B cell (primary cell): ENCODE measurements around the gene KRTAP27-1. TPM values are rescaled to one million over a fixed set of nuclear protein-coding genes. Genes with fewer than 3 reads are reported as not detected.

Experiments used
- ATAC-seq: fragments of 200-7000 bp; cut with Tn5 transposase; one replicate; pipeline ENCODE4 v1.10.0; 2021; ENCODE audit warnings: low read depth, mild to moderate bottlenecking, moderate number of reproducible peaks, moderate library complexity
- CTCF ChIA-PET: fragments of 350-600 bp; sonication (Branson Sonifier 250); formaldehyde crosslinking; loops from one replicate; lab custom pipeline; 2021; ENCODE audit warnings: antibody characterized with exemption, inconsistent platforms; lab: Charles Lee
- POLR2A ChIA-PET: fragments of 350-600 bp; sonication (Branson Sonifier 250); formaldehyde crosslinking; loops from one replicate; lab custom pipeline; 2021; ENCODE audit warnings: antibody characterized with exemption; lab: Charles Lee
- DNase-seq: peaks from one replicate; pipeline ENCODE4 v3.0.0; 2013
- H2AFZ ChIP-seq: 2 replicates; pipeline ENCODE4 v1.6.1; 2012; ENCODE audit warnings: mild to moderate bottlenecking, low read depth, low read length; ENCODE audit not compliant: insufficient read depth, poor library complexity, severe bottlenecking
- H3K27ac ChIP-seq, 2 donors: 1 replicate in 1 of 2; 2 replicates in 1 of 2; pipeline ENCODE4 v1.5.1; 2012 to 2013; ENCODE audit warnings: low read length in 2 of 2, mild to moderate bottlenecking in 2 of 2, moderate library complexity in 1 of 2
- H3K27me3 ChIP-seq, 4 experiments: fragments of 200-600 bp in 1 of 4; sonication (generic) in 1 of 4; replicated peaks in 1 of 4; 1 replicate in 2 of 4; 2 replicates in 2 of 4; pipeline versions ENCODE4 v1.6.1 to v1.7.0; 2013 to 2016; ENCODE audit warnings: low read length in 3 of 4, mild to moderate bottlenecking in 2 of 4, mixed read lengths in 1 of 4, moderate library complexity in 1 of 4; ENCODE audit not compliant: insufficient read depth in 4 of 4, control insufficient read depth in 3 of 4; ENCODE audit errors: control extremely low read depth in 1 of 4
- H3K36me3 ChIP-seq, 2 experiments: replicated peaks in 1 of 2; 1 replicate in 1 of 2; 2 replicates in 1 of 2; pipeline versions ENCODE4 v1.6.1 to v1.7.1; 2013; ENCODE audit warnings: low read length in 1 of 2; ENCODE audit not compliant: insufficient read depth in 2 of 2, control insufficient read depth in 1 of 2; ENCODE audit errors: control extremely low read depth in 1 of 2, extremely low read depth in 1 of 2
- H3K4me1 ChIP-seq, 2 donors: fragments of 200-600 bp in 1 of 2; sonication (generic) in 1 of 2; 1 replicate in 1 of 2; 2 replicates in 1 of 2; pipeline versions ENCODE4 v1.5.1 to v1.6.1; 2013 to 2017; ENCODE audit warnings: low read length in 2 of 2; ENCODE audit not compliant: control insufficient read depth in 2 of 2, insufficient read depth in 2 of 2
- H3K4me2 ChIP-seq: replicated peaks from 2 replicates; pipeline ENCODE3; 2012; ENCODE audit warnings: mild to moderate bottlenecking, low read depth, low read length; ENCODE audit not compliant: poor library complexity, severe bottlenecking
- H3K4me3 ChIP-seq, 5 experiments: fragments of 200-600 bp in 1 of 5; sonication (generic) in 1 of 5; 1 replicate in 3 of 5; 2 replicates in 2 of 5; pipeline versions ENCODE4 v1.5.1 to v1.7.0; 2011 to 2016; ENCODE audit warnings: low read length in 4 of 5, mild to moderate bottlenecking in 4 of 5, low read depth in 2 of 5, control low read depth in 1 of 5, moderate library complexity in 1 of 5; ENCODE audit not compliant: insufficient read depth in 1 of 5; ENCODE audit errors: control extremely low read depth in 1 of 5, extremely low read depth in 1 of 5
- H3K79me2 ChIP-seq: fragments of 200-600 bp; sonication (generic); one replicate; pipeline ENCODE4 v1.6.0; 2016; ENCODE audit warnings: low read length; ENCODE audit not compliant: control insufficient read depth, insufficient read depth
- H3K9ac ChIP-seq: fragments of 200-600 bp; sonication (generic); 2 replicates; pipeline ENCODE4 v1.6.1; 2017; ENCODE audit warnings: mild to moderate bottlenecking, low read length, moderate library complexity
- H3K9me3 ChIP-seq, 3 donors: one replicate each; pipeline versions ENCODE4 v1.6.1 to v1.7.1; 2013; ENCODE audit warnings: low read length in 2 of 3; ENCODE audit not compliant: control insufficient read depth in 2 of 3, insufficient read depth in 1 of 3; ENCODE audit errors: control extremely low read depth in 1 of 3
- H4K20me1 ChIP-seq: 2 replicates; pipeline ENCODE4 v1.6.0; 2012; ENCODE audit warnings: mild to moderate bottlenecking, low read length; ENCODE audit not compliant: insufficient read depth, control insufficient read depth, poor library complexity, severe bottlenecking
- H3K27ac Mint-ChIP-seq: one replicate; pipeline ENCODE4 v1.8.0; 2021; ENCODE audit warnings: mixed read lengths
- H3K27me3 Mint-ChIP-seq: one replicate; pipeline ENCODE4 v1.8.0; 2021; ENCODE audit warnings: mixed read lengths
- H3K4me1 Mint-ChIP-seq: one replicate; pipeline ENCODE4 v1.8.0; 2021; ENCODE audit warnings: mixed read lengths
- H3K4me3 Mint-ChIP-seq: one replicate; pipeline ENCODE4 v1.8.0; 2021; ENCODE audit warnings: mixed read lengths
- H3K9me3 Mint-ChIP-seq: one replicate; pipeline ENCODE4 v1.8.0; 2022; ENCODE audit warnings: mixed read lengths; ENCODE audit not compliant: insufficient read depth
- CTCF ChIP-seq: fragments of 200-600 bp; IDR thresholded peaks from one replicate; pipeline ENCODE4 v1.8.0; 2022; ENCODE audit warnings: antibody characterized with exemption, mild to moderate bottlenecking
- EZH2 ChIP-seq: IDR thresholded peaks from 2 replicates; pipeline ENCODE4 v1.6.1; 2012; ENCODE audit warnings: borderline replicate concordance, low read depth, mild to moderate bottlenecking, moderate library complexity, low read length; ENCODE audit not compliant: insufficient read depth, poor library complexity, severe bottlenecking
- WGBS: methylation state at CpG from one replicate; pipeline ENCODE4 v1.1.5; 2013; ENCODE audit warnings: missing lambda C conversion rate; ENCODE audit not compliant: insufficient coverage; 5-methylcytosine and 5-hydroxymethylcytosine counted together
- intact Hi-C: fragments of 100-400 bp; cut with micrococcal nuclease; formaldehyde crosslinking; loops from one replicate; pipeline ENCODE4 v1.10.0; 2022
- polyA minus RNA-seq: library from RNA; depleted of rRNA, polyadenylated mRNA; stranded (reverse); fragments of >200 nt; gene quantifications from 2 replicates; pipeline ENCODE4 v1.2.3, GENCODE V29; 2012
- polyA plus RNA-seq: library from polyadenylated mRNA; depleted of rRNA; stranded (reverse); fragments of >200 nt; gene quantifications from 2 replicates; pipeline ENCODE4 v1.2.3, GENCODE V29; 2012
- total RNA-seq, 2 donors: library from RNA; stranded (reverse); fragments of 120-200 nt in 1 of 2; gene quantifications; 1 replicate in 1 of 2; 2 replicates in 1 of 2; pipeline versions ENCODE4 v1.2.3 to v1.2.4, GENCODE V29; 2013 to 2022

The KRTAP27-1 gene
- total RNA-seq (not detected in 2 replicates), polyA plus RNA-seq (not detected in 2 replicates), polyA minus RNA-seq (not detected in 2 replicates)
- not detected for total RNA-seq (2013)

GRCh38 chr21:30337276-30337744 lies at the start of gene KRTAP27-1:
KRTAP27-1 (minus strand) TSS chr21:30337694; CDS start chr21:30337668, 26 bp downstream.
- POLR2A ChIA-PET = no interaction called here
- WGBS = 100% methylated on average over 4 of the region's 6 CpGs
- intact Hi-C loops = no loop called here

GRCh38 chr21:30382201-30382600 lies 44.7 kb upstream of the KRTAP27-1 start:
- Histone ChIP-seq H3K36me3 (no peaks in the 10 kb centered on the region), H3K27me3 (no peaks in the 10 kb centered on the region), H3K4me2 (no peak overlapping the region), H2AFZ (no peak overlapping the region), H3K9me3 (no peaks in the 10 kb centered on the region), H3K9ac (no peak overlapping the region), H3K79me2 (no peaks in the 10 kb centered on the region), H3K4me3 (no peak overlapping the region), H4K20me1 (no peaks in the 10 kb centered on the region), H3K4me1 (no peaks in the 10 kb centered on the region), H3K27ac (no peak overlapping the region)
- POLR2A ChIA-PET = no interaction called here
- no peak overlapping the region for H3K4me3 Mint-ChIP-seq
- WGBS = no CpG with 5 or more reads among the region's 1 CpG
- H3K27me3 Mint-ChIP-seq = no peaks in the 10 kb centered on the region
- no peak for TF ChIP-seq EZH2
- no peak for TF ChIP-seq CTCF
- DNase-seq (no peak), ATAC-seq (no peak)
- intact Hi-C loops = no loop called here
- CTCF ChIA-PET = no interaction called here
- no peaks in the 10 kb centered on the region for H3K9me3 Mint-ChIP-seq
- no peak overlapping the region for H3K27ac Mint-ChIP-seq
- no peaks in the 10 kb centered on the region for H3K4me1 Mint-ChIP-seq

More at GRCh38 chr21:30337276-30337744, at the start of gene KRTAP27-1:
- no peak within 1 kb of the TSS for H3K27ac ChIP-seq
- H3K27ac Mint-ChIP-seq = no peak within 1 kb of the TSS
- DNase-seq (no peak), ATAC-seq (no peak)
- TF ChIP-seq CTCF (no peak), EZH2 (no peak)
- CTCF ChIA-PET = no interaction called here
- no peak within 1 kb of the TSS for H3K9ac ChIP-seq
- no peak within 1 kb of the TSS for H2AFZ ChIP-seq
- no peak within 1 kb of the TSS for H3K4me2 ChIP-seq
- no peaks in the 10 kb centered on the region for H3K4me1 ChIP-seq
- H3K4me1 Mint-ChIP-seq = no peaks in the 10 kb centered on the region
- no peaks in the 10 kb centered on the region for H3K9me3 Mint-ChIP-seq
- H3K9me3 ChIP-seq = no peaks in the 10 kb centered on the region
- H4K20me1 ChIP-seq = no peaks in the 10 kb centered on the region
- H3K27me3 ChIP-seq = no peaks in the 10 kb centered on the region
- no peaks in the 10 kb centered on the region for H3K36me3 ChIP-seq
- H3K79me2 ChIP-seq = no peaks in the 10 kb centered on the region
- no peak within 1 kb of the TSS for H3K4me3 Mint-ChIP-seq
- H3K27me3 Mint-ChIP-seq = no peaks in the 10 kb centered on the region
- no peak within 1 kb of the TSS for H3K4me3 ChIP-seq
